SK-N-MC (cell line): ENCODE data around the gene RGR.

Source experiments
- DNase-seq: peaks from one replicate; pipeline ENCODE4 v3.0.0-alpha.2; 2011; ENCODE audit warnings: low read depth, low spot score
- H3K27ac ChIP-seq: fragments of 200-600 bp; sonication (generic); 2 replicates; pipeline ENCODE4 v1.5.1; 2016; ENCODE audit warnings: mixed run types
- H3K36me3 ChIP-seq: fragments of 200-600 bp; sonication (generic); 2 replicates; pipeline ENCODE4 v1.6.1; 2017; ENCODE audit warnings: antibody characterized with exemption, low read length, mixed read lengths; ENCODE audit not compliant: insufficient read depth
- H3K4me3 ChIP-seq: fragments of 200-600 bp; sonication (generic); 2 replicates; pipeline ENCODE4 v1.5.1; 2016
- H3K9ac ChIP-seq: fragments of 200-600 bp; sonication (generic); 2 replicates; pipeline ENCODE4 v1.8.0; 2017; ENCODE audit warnings: mixed run types, mixed read lengths; ENCODE audit not compliant: insufficient read length
- H3K9me3 ChIP-seq: fragments of 200-600 bp; sonication (generic); 2 replicates; pipeline ENCODE4 v1.6.1; 2017; ENCODE audit warnings: low read depth, mild to moderate bottlenecking, antibody characterized with exemption, low read length, moderate library complexity, mixed read lengths
- EZH2 ChIP-seq: fragments of 200-600 bp; sonication (generic); IDR thresholded peaks from one replicate; pipeline ENCODE4 v1.6.1; 2017; ENCODE audit warnings: antibody characterized with exemption
- FOXP2 ChIP-seq: optimal IDR thresholded peaks from 2 replicates; pipeline ENCODE3; 2011; ENCODE audit warnings: mild to moderate bottlenecking, moderate library complexity; ENCODE audit not compliant: insufficient read depth; ENCODE audit errors: extremely low read length, control extremely low read depth
- POLR2AphosphoS5 ChIP-seq: IDR thresholded peaks from 2 replicates; pipeline ENCODE4 v1.6.1; 2012; ENCODE audit warnings: mild to moderate bottlenecking, low read depth, low read length, borderline replicate concordance

RGR gene

GRCh38 chr10:84296091-84296981, 51.5 kb downstream of the RGR start:
- DNase-seq, result no peak
- H3K9me3 ChIP-seq, result no peaks in the 10 kb centered on the region
- no peaks in the 10 kb centered on the region for H3K36me3 ChIP-seq
- H3K4me3 ChIP-seq, result no peak overlapping the region
- no peak for TF ChIP-seq EZH2
- TF ChIP-seq FOXP2, result no peak
- TF ChIP-seq POLR2AphosphoS5, result no peak
- H3K9ac ChIP-seq, result no peak overlapping the region
- no peak overlapping the region for H3K27ac ChIP-seq

DNA sequence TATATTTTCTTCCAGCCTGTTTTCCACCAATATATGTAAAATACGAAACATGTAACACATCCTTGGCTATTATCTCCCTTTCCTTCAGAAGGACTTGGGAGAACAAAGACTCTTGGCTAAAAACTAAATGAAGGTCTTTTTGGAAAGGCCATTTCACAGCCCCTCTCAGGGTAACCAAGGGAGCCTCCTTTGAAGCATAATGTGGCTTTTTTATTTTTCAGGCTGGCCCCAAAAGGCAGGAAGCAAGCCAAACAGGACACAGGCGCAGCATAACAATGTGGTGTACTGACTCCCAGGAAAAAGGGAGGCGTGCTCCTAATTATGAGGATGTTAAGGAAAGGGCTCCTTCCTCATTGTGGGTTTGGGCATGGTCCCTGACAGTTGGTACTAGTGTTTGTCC, 53.2 kb downstream of the RGR start:
- Histone ChIP-seq H3K36me3 (no peaks in the 10 kb centered on the region), H3K9ac (no peak overlapping the region), H3K4me3 (no peak overlapping the region), H3K9me3 (no peaks in the 10 kb centered on the region), H3K27ac (no peak overlapping the region)
- no peak for DNase-seq
- TF ChIP-seq FOXP2 (no peak), POLR2AphosphoS5 (no peak), EZH2 (no peak)

DNA sequence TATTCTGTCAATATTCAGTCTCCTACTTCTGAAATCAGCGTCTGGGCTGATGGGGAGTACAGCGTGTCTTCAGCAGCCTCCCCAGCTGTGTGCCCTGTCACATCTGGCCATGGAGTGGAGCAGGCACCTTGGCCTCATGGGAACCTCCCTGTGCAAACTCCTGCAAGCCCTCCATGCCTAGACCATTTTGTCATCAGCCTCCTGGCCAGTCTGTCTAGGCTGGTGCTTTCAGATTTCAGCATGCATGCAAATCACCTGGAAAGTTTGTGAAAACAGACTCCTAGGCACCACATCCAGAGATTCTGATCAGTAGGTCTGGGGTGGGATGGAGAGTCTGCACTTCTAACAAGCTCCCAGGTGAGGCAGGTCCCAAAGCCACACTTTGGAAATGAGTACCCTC, 57.4 kb downstream of the RGR start:
- Histone ChIP-seq H3K27ac (no peak overlapping the region), H3K36me3 (no peaks in the 10 kb centered on the region), H3K9ac (no peak overlapping the region), H3K4me3 (no peak overlapping the region), H3K9me3 (no peaks in the 10 kb centered on the region)
- no peak for DNase-seq
- TF ChIP-seq EZH2 (no peak), FOXP2 (no peak), POLR2AphosphoS5 (no peak)

DNA sequence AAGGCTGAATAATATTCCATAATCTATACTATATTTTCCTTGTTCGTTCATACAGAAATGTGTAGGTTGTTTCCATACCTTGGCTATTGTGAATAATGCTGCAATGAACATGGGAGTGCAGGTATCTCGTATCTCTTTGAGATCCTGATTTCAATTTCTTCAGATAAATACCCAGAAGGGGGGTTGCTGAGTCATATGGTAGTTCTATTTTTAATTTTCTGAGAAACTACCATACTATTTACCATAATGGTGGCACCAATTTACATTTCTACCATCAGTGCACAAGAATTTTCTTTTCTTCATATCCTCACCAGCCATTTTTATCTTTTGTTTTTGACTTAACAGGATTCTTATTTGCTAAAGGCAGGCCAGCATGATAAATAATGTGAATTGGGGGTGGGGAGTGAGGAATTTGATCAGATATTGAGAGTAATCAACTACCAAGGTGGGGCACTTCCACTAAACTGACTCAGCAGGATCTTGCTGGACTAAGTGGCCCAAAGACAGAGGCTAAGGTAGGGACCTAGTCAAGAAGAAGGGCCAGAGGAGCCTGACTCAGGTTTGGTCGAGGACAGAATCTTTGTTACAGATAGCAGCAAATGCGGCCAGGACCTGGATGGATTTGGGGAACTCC, 62.0 kb downstream of the RGR start:
- Histone ChIP-seq H3K27ac (no peak overlapping the region), H3K36me3 (no peaks in the 10 kb centered on the region), H3K9ac (no peak overlapping the region), H3K9me3 (no peaks in the 10 kb centered on the region), H3K4me3 (no peak overlapping the region)
- DNase-seq, result no peak
- TF ChIP-seq FOXP2 (no peak), EZH2 (no peak), POLR2AphosphoS5 (no peak)

DNA sequence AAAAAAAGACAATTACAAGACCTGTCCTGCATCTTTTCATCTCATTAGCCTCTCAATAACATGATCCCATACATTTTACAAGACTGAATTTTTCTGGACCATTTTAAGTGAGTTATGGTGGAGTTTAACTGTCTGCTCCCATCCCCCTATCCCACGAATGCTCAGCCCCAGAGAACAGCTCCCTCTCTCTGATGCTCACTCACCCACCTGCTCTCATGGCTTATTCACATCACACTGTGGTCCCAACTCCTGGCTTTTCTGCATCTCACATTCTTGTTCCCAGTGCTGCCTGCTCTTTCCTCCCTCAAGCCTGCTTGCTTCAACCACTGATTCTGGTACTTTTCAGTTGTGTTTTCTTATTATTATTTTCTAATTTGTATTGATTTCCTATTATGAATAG, 63.2 kb downstream of the RGR start:
- H3K9ac ChIP-seq, result no peak overlapping the region
- no peak overlapping the region for H3K27ac ChIP-seq
- no peak for DNase-seq

GRCh38 chr10:84308481-84309304, 63.8 kb downstream of the RGR start:
- Histone ChIP-seq H3K9ac (no peak overlapping the region), H3K9me3 (no peaks in the 10 kb centered on the region), H3K36me3 (no peaks in the 10 kb centered on the region), H3K27ac (no peak overlapping the region), H3K4me3 (no peak overlapping the region)
- TF ChIP-seq POLR2AphosphoS5 (no peak), FOXP2 (no peak), EZH2 (no peak)
- no peak for DNase-seq

More for the DNA sequence above, 63.2 kb downstream of the RGR start:
- H3K36me3 ChIP-seq, result no peaks in the 10 kb centered on the region
- TF ChIP-seq FOXP2, result no peak
- TF ChIP-seq POLR2AphosphoS5, result no peak
- H3K4me3 ChIP-seq, result no peak overlapping the region
- H3K9me3 ChIP-seq, result no peaks in the 10 kb centered on the region
